Central memory CD8-positive, alpha-beta T cell (primary cell): ENCODE results near the gene KCNG1.
"Not testable (repeated sequence)": the region's sequence is repeated elsewhere in the genome, so short reads cannot be mapped to it uniquely, and the experiment has no call there.

Experiments used
- ATAC-seq: fragments of 150-1000 bp; cut with Tn5 transposase; replicated peaks from 2 replicates; pipeline ENCODE4 v1.10.0; 2022; ENCODE audit warnings: mild to moderate bottlenecking, moderate FRiP score, moderate number of reproducible peaks; ENCODE audit not compliant: poor library complexity, severe bottlenecking; ENCODE audit errors: extremely low read depth
- DNase-seq, 2 donors: peaks; one replicate each; pipeline ENCODE4 v3.0.0; 2021; ENCODE audit warnings: low spot score in 2 of 2
- H3K27ac Mint-ChIP-seq: one replicate; pipeline ENCODE4 v1.8.0; 2022; ENCODE audit warnings: low read depth, mild to moderate bottlenecking, moderate library complexity, mixed read lengths
- H3K27me3 Mint-ChIP-seq: one replicate; pipeline ENCODE4 v1.8.0; 2022; ENCODE audit warnings: mixed read lengths
- H3K36me3 Mint-ChIP-seq: one replicate; pipeline ENCODE4 v1.8.0; 2022; ENCODE audit warnings: mild to moderate bottlenecking, moderate library complexity, mixed read lengths; ENCODE audit not compliant: insufficient read depth
- H3K4me1 Mint-ChIP-seq: one replicate; pipeline ENCODE4 v1.8.0; 2022; ENCODE audit warnings: mixed read lengths
- H3K4me3 Mint-ChIP-seq: one replicate; pipeline ENCODE4 v1.8.0; 2022; ENCODE audit warnings: mild to moderate bottlenecking, moderate library complexity, mixed read lengths
- H3K9me3 Mint-ChIP-seq: one replicate; pipeline ENCODE4 v1.8.0; 2022; ENCODE audit warnings: mixed read lengths

The KCNG1 gene

DNA sequence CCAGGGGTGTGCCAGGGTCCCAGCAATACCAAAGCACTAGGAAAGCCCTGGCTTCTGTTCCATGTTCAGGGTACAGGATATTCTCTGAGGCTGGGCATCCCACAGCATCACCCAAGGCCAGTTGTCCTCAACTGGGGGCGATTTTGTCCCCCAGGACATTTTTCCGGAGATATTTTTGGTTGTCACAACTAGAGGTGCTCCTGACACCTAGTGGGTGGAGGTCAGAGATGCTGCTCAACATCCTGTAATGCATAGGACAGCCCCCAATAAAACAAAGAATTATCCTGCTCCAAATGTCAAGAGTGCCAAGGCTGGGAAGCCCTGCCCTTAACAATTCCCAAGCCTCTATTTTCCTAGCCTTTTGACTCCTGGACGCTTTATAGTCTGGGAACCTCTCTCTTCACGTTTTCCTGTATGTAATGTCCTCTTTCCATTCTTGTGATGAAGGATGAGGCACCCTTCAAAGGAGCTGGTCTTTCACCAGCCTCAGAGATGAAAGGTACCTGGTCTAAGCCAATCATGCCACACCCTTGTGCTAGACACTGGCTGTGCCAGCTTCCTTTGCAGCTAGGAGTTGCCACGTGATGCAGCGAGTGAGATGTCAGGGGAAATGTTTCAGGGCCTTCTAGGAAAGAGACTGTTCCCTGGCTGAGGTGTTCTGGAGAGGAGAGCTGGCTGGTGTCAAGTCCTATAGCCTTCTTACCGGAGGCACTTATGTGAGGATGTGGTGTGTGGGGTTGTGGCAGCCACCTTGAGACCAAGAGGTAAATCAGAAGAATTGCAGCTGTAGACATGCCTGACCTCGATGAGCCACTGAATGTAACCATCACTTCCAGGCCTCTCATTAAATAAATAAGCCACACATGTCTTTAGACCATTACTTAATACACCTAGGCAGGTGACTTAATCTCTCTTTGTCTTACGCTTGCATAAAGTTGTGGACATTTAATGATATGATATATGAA, 23.4 kb upstream of the KCNG1 start:
- DNase-seq (no peak), ATAC-seq (no peak)
- H3K4me1 Mint-ChIP-seq: no peaks in the 10 kb centered on the region
- no peaks in the 10 kb centered on the region for H3K36me3 Mint-ChIP-seq
- H3K27ac Mint-ChIP-seq: no peak overlapping the region
- peaks cover 27% of the 10 kb centered on the region for H3K27me3 Mint-ChIP-seq
- no peak overlapping the region for H3K4me3 Mint-ChIP-seq
- no peaks in the 10 kb centered on the region for H3K9me3 Mint-ChIP-seq

DNA sequence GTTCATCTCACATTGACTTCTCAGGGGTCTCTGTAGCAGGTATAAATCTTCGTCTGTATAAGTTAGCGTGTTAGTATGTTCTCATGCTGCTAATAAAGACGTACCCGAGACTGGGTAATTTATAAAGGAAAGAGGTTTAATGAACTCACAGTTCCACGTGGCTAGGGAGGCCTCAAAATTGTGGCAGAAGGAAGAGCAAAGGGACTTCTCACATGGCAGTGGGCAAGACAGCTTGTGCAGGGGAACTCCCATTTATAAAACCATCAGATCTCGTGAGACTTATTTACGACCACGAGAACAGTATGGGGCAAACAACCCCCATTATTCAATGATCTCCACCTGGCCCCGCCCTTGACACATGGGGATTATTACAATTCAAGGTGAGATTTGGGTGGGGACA, 22.6 kb upstream of the KCNG1 start:
- ATAC-seq, H3K4me3 Mint-ChIP-seq, DNase-seq, H3K36me3 Mint-ChIP-seq, H3K9me3 Mint-ChIP-seq, H3K4me1 Mint-ChIP-seq, H3K27ac Mint-ChIP-seq: not testable (repeated sequence)
- H3K27me3 Mint-ChIP-seq: peaks cover 19% of the 10 kb centered on the region

DNA sequence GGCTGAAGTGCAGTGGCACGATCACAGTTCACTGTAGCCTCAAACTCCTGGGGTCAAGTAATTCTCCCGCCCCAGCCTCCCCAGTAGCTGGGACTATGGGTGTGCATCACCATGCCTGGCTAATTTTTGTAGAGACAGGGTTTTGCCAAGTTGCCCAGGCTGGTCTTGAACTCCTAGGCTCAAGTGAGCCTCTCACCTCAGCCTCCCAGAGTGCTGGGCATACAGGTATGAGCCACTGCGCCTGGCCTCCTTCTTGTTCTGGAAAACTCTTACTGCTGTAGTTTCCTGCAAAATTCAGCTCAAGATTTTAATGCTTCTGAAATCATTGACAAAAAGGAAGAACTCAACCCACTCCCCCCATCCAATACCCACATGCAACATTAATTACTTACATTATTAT, 21.9 kb upstream of the KCNG1 start:
- DNase-seq: no peak
- ATAC-seq: no peak
- Mint-ChIP-seq H3K36me3 (no peaks in the 10 kb centered on the region), H3K4me1 (no peaks in the 10 kb centered on the region), H3K27me3 (peaks cover 12% of the 10 kb centered on the region), H3K9me3 (no peaks in the 10 kb centered on the region), H3K4me3 (no peak overlapping the region), H3K27ac (no peak overlapping the region)

DNA sequence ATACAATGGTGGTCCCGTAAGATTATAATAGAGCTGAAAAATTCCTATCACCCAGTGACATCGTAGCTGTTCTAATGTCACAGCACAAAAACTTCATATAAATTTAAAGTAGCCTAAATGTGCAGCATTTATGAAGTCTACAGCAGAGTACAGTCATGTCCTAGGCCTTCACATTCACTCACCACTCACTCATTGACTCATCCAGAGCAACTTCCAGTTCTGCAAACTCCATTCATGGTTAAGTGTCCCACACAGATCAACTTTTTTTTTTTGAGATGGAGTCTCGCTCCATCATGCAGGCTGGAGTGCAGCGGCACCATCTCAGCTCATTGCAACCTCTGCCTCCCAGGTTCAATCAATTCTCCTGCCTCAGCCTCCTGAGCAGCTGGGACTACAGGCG, 20.9 kb upstream of the KCNG1 start:
- H3K4me3 Mint-ChIP-seq: no peak overlapping the region
- H3K4me1 Mint-ChIP-seq: no peaks in the 10 kb centered on the region
- no peak overlapping the region for H3K27ac Mint-ChIP-seq
- no peak for DNase-seq
- H3K36me3 Mint-ChIP-seq: no peaks in the 10 kb centered on the region
- ATAC-seq: no peak
- H3K27me3 Mint-ChIP-seq: peaks cover 2% of the 10 kb centered on the region
- H3K9me3 Mint-ChIP-seq: no peaks in the 10 kb centered on the region

DNA sequence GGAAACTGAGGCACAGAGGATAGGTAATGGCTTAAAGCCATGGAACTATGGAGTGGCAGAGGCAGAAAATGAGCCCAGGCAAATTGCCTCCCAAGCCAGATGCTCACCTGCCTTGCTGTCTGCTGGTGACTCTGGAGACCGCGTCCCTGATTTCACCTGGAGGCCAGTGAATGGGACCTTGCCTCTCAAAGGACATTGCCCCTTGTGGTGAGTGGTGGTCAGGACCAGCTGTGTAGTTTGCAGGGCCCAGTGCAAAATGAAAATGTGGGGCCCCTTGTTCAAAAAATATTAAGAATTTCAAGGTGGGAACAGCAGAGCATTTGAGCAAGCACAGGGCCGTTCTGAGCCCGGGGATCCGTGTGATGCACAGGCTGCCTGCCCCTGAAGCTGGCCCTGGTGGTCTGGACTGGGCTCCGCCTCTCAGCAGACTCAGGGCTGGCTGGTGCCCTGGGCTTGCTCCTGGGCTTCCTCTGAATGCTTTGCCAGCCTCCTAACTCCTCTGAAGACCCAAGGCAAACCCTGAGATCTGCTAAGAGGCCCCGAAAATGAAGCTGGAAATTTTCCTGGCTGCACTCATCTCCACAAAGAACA, 19.8 kb upstream of the KCNG1 start:
- Mint-ChIP-seq H3K36me3 (no peaks in the 10 kb centered on the region), H3K9me3 (no peaks in the 10 kb centered on the region), H3K4me3 (no peak overlapping the region), H3K4me1 (no peaks in the 10 kb centered on the region), H3K27ac (no peak overlapping the region), H3K27me3 (no peaks in the 10 kb centered on the region)
- no peak for DNase-seq
- no peak for ATAC-seq

DNA sequence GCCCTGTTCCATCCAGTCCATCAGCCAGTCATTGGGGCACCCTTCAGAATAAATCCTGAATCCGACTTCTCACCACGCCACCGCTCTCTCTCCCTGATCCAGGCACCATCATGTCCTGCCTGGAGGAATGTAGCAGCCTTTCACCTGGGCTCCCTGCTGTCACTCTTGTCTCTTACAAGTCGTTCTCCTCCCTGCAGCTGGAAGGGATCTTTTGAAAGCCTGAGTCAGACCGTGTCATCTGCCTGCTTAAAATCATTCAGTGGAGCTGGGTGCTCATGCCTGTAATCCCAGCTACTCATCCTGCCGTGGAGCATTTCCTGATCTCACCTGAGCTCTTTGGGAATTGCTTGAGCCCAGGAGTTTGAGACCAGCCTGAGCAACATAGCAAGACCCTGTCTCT, 19.2 kb upstream of the KCNG1 start:
- Mint-ChIP-seq H3K9me3 (no peaks in the 10 kb centered on the region), H3K4me1 (no peaks in the 10 kb centered on the region), H3K27me3 (no peaks in the 10 kb centered on the region), H3K27ac (no peak overlapping the region), H3K36me3 (no peaks in the 10 kb centered on the region), H3K4me3 (no peak overlapping the region)
- DNase-seq: no peak
- no peak for ATAC-seq

DNA sequence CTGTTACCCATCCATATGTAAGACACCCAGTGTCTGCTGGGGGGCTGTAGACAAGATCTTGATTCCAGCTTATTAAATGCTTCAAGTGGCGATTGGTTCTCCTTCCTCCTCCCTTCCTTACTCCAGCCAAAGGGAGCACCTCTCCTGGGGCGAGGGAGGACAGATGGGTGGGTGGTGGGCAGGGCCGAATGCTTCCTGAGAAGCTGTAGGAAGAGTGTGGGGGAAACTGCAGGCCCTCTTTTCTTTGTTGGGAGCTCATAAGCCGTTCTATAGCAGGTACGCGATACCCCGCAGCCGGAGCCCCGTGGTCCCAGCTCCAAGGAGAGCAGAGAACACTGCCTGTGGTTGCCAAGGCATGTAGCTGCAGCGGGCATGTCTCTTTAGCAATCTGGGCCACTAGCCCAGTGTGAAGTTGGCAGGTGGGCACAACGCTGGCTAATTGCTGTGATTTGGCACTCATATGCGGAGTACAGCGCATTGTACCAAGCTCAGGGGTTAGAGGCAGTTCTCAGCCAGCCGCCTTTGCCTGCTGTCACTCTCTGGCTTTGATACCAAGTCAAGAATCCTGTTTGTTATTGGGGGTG, 14.7 kb upstream of the KCNG1 start:
- peaks cover 33% of the 10 kb centered on the region for H3K27me3 Mint-ChIP-seq
- H3K4me3 Mint-ChIP-seq: no peak overlapping the region
- no peaks in the 10 kb centered on the region for H3K9me3 Mint-ChIP-seq
- DNase-seq (no peak), ATAC-seq (no peak)
- H3K36me3 Mint-ChIP-seq: no peaks in the 10 kb centered on the region
- no peaks in the 10 kb centered on the region for H3K4me1 Mint-ChIP-seq
- no peak overlapping the region for H3K27ac Mint-ChIP-seq

DNA sequence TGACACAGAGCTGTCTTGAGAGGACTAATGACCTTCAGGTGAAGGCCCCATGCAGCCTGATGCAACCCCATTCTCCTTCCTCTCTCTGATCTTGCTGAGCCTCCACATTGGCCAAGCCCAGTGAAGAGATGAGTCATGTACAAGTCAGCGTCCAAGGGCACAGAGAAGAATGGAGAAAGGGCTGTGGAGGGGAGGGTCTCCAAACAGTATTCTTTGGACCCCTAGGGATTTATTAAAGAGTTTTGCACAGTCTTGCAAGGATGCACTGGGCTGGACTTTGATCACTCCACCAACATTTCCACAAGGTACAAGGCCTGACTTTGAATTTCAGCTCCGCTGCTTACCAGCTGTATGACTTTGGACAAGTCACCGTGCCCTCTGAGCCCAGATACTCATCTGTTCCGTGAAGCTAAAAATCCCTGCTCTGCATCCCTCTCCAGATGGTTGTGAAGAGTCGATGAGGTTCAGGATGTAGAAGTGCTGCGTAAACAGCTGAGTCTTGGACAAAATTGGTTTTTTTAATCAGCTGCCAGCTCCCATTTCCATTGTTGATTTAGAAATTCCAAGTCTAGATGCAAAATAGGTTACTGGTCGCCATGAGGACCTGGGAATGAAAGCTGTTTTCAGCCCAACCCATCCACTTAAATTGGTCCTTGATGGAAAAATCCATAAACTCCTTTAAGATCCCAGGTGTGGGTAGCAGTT, 14.1 kb upstream of the KCNG1 start:
- ATAC-seq: no peak
- Mint-ChIP-seq H3K9me3 (no peaks in the 10 kb centered on the region), H3K27me3 (peaks cover 39% of the 10 kb centered on the region), H3K4me1 (no peaks in the 10 kb centered on the region), H3K36me3 (no peaks in the 10 kb centered on the region), H3K27ac (no peak overlapping the region), H3K4me3 (no peak overlapping the region)
- no peak for DNase-seq

DNA sequence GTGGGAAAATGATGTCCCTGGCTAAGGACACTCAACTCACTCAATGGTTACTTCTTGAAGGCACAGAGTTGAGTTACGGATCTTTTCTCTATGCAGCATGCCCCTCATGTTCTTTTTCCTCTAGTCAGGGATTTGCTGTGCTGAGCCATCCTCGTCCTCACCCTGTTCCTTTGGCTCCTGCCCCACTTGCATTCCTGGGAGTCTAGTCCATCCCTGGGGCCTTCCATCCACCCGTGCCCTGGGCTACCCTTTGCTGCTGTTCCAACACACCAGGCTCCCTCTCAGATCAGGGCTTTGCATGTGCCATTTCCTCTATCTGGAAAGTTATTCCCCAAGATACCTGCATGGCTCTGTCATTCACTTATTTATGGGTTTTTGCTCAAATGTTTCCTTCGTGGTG, 13.3 kb upstream of the KCNG1 start:
- Mint-ChIP-seq H3K27me3 (peaks cover 47% of the 10 kb centered on the region), H3K4me1 (no peaks in the 10 kb centered on the region), H3K4me3 (no peak overlapping the region), H3K9me3 (no peaks in the 10 kb centered on the region), H3K36me3 (no peaks in the 10 kb centered on the region), H3K27ac (no peak overlapping the region)
- DNase-seq (no peak), ATAC-seq (no peak)

DNA sequence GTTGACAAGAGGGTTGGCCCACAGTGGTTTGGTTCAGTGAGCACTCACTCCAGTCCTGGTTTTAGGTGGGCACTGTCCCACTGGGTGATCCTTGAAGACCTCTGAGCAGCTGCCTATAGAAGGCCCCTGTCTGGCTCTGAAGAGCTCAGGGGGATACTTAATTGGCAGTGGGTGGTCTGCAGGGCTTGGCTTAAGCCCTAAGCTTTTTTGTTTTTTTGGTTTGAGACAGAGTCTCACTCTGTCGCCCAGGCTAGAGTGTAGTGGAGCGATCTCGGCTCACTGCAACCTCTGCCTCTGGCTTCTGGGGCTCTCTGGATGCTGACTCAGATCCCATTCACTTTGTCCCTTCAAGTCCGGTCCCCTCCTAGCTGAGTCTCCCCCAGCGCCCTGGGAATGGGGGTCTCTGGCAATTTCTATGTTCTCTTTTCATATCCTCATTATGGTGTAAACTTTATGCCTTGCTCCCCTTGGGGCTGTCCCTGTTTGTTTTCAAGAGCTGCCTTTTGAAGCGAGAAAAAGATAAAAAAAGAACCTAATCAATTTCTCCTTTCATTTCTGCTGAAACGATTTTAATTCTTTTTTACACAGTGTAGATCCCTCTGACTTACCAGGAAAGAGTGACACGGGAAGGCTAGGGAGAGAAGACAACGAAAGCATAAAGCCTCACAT, 12.2 kb upstream of the KCNG1 start:
- Mint-ChIP-seq H3K4me1 (no peaks in the 10 kb centered on the region), H3K4me3 (no peak overlapping the region), H3K9me3 (no peaks in the 10 kb centered on the region), H3K27ac (no peak overlapping the region), H3K27me3 (peaks cover 58% of the 10 kb centered on the region), H3K36me3 (no peaks in the 10 kb centered on the region)
- DNase-seq (no peak), ATAC-seq (no peak)

DNA sequence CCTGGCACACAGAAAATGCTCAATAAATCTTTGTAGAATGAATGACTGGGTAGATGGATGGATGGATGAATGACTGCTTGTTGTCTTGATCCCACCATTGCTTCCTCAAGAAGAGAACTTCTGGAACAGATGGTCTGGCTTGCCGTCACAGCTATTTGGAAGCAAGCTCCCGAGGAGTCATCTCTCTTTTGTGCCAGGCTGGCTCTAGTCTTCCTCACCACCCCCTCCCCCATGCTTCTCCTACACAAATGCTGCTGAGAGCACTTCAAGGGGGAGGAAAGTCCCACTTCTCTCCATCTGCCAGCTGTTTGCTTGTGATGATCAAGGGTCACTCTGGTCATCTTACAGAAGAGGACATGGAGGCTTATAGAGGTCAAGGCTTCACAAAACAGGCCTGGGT, 11.6 kb upstream of the KCNG1 start:
- H3K36me3 Mint-ChIP-seq: no peaks in the 10 kb centered on the region
- DNase-seq: no peak
- H3K4me1 Mint-ChIP-seq: no peaks in the 10 kb centered on the region
- H3K4me3 Mint-ChIP-seq: no peak overlapping the region
- no peak overlapping the region for H3K27ac Mint-ChIP-seq
- ATAC-seq: no peak
- peaks cover 64% of the 10 kb centered on the region for H3K27me3 Mint-ChIP-seq
- no peaks in the 10 kb centered on the region for H3K9me3 Mint-ChIP-seq
